GM19025 (cell line): ENCODE measurements around the gene CDC73.
"Not testable (repeated sequence)": the region's sequence is repeated elsewhere in the genome, so short reads cannot be mapped to it uniquely, and the experiment has no call there.

Source experiments
- ATAC-seq: cut with Tn5 transposase; IDR thresholded peaks from one replicate; pipeline ENCODE4 v1.9.1; 2021; ENCODE audit warnings: mild to moderate bottlenecking, low read depth, moderate library complexity; ENCODE audit not compliant: unreplicated experiment

CDC73 gene

GRCh38 chr1:193157360-193157759 is 35.5 kb downstream of the CDC73 start:
- ATAC-seq = no peak

- no peak for ATAC-seq
These were observed 54.3 kb downstream of the CDC73 start for GRCh38 chr1:193176113-193176512.

- no peak for ATAC-seq
These were observed 55.0 kb downstream of the CDC73 start for GRCh38 chr1:193176788-193177187.

- ATAC-seq = no peak
These were observed 57.3 kb downstream of the CDC73 start for GRCh38 chr1:193179094-193179493.

- ATAC-seq = no peak
These were observed 59.7 kb downstream of the CDC73 start for GRCh38 chr1:193181536-193181935.

- ATAC-seq = no peak
These were observed 60.2 kb downstream of the CDC73 start for GRCh38 chr1:193181985-193182384.

- peak; percentile 54 for ATAC-seq
These were observed 61.3 kb downstream of the CDC73 start for GRCh38 chr1:193183019-193183627.

GRCh38 chr1:193184776-193185175 is 62.9 kb downstream of the CDC73 start:
- no peak for ATAC-seq

GRCh38 chr1:193185211-193185610 is 63.4 kb downstream of the CDC73 start:
- no peak for ATAC-seq

- no peak for ATAC-seq
These were observed 64.3 kb downstream of the CDC73 start, which contains the start of gene B3GALT2 for GRCh38 chr1:193185901-193186731. B3GALT2 (minus strand) TSS chr1:193186613; CDS start chr1:193181562, 5,051 bp downstream.

- ATAC-seq = no peak
These were observed 65.3 kb downstream of the CDC73 start for GRCh38 chr1:193187114-193187513.

GRCh38 chr1:193188915-193189314 is 67.1 kb downstream of the CDC73 start:
- ATAC-seq = not testable (repeated sequence)

- no peak for ATAC-seq
These were observed 67.7 kb downstream of the CDC73 start for GRCh38 chr1:193189442-193190095.

- no peak for ATAC-seq
These were observed 68.4 kb downstream of the CDC73 start for GRCh38 chr1:193190096-193190744.

- no peak for ATAC-seq
These were observed 70.8 kb downstream of the CDC73 start for GRCh38 chr1:193192586-193192985.

- ATAC-seq = no peak
These were observed 78.1 kb downstream of the CDC73 start for GRCh38 chr1:193199940-193200339.

GRCh38 chr1:193201021-193201420 is 79.2 kb downstream of the CDC73 start:
- no peak for ATAC-seq

GRCh38 chr1:193210996-193211395 is 89.2 kb downstream of the CDC73 start:
- no peak for ATAC-seq

GRCh38 chr1:193211539-193211938 is 89.7 kb downstream of the CDC73 start:
- ATAC-seq = peak; percentile 70

- no peak for ATAC-seq
These were observed 90.8 kb downstream of the CDC73 start for GRCh38 chr1:193212637-193213036.

- no peak for ATAC-seq
These were observed 92.2 kb downstream of the CDC73 start for GRCh38 chr1:193213998-193214397.
